WTC11 (cell line): Measurements from ENCODE around the gene MYORG. TPM values are rescaled to one million over a fixed set of nuclear protein-coding genes. Genes with fewer than 3 reads are reported as not detected.

ENCODE experiments used
- ATAC-seq: fragments of 200-7000 bp; cut with Tn5 transposase; 2 replicates; pipeline ENCODE4 v1.10.0; 2021; ENCODE audit warnings: mild to moderate bottlenecking, moderate library complexity
- CTCF ChIA-PET: fragments of 300-600 bp; sonication (Branson Sonifier 250); formaldehyde crosslinking; loops from one replicate; lab custom pipeline; 2021; ENCODE audit warnings: antibody characterized with exemption; lab: Charles Lee
- POLR2A ChIA-PET: fragments of 350-600 bp; sonication (Branson Sonifier 250); formaldehyde crosslinking; loops from one replicate; lab custom pipeline; 2021; ENCODE audit warnings: antibody characterized with exemption; lab: Charles Lee
- DNase-seq: peaks from one replicate; pipeline ENCODE4 v3.0.0; 2021; ENCODE audit warnings: low spot score
- H3K27ac Mint-ChIP-seq: 2 replicates; pipeline ENCODE4 v1.8.0; 2021; ENCODE audit warnings: mixed read lengths
- H3K27me3 Mint-ChIP-seq: 2 replicates; pipeline ENCODE4 v1.8.0; 2021; ENCODE audit warnings: low read depth, mild to moderate bottlenecking, moderate library complexity, mixed read lengths
- H3K36me3 Mint-ChIP-seq: 2 replicates; pipeline ENCODE4 v1.8.0; 2021; ENCODE audit warnings: mixed read lengths
- H3K4me1 Mint-ChIP-seq: 2 replicates; pipeline ENCODE4 v1.8.0; 2022; ENCODE audit warnings: mixed read lengths
- H3K4me3 Mint-ChIP-seq: 2 replicates; pipeline ENCODE4 v1.8.0; 2021; ENCODE audit warnings: mild to moderate bottlenecking, moderate library complexity, mixed read lengths
- H3K9me3 Mint-ChIP-seq: 2 replicates; pipeline ENCODE4 v1.8.0; 2021; ENCODE audit warnings: mixed read lengths
- AFF4 ChIP-seq: sonication (generic); formaldehyde crosslinking; IDR thresholded peaks from 2 replicates; pipeline ENCODE4 v1.8.1; 2023; ENCODE audit warnings: mild to moderate bottlenecking, missing genetic modification reagents, borderline replicate concordance
- ATF2 ChIP-seq: sonication (generic); formaldehyde crosslinking; IDR thresholded peaks from 2 replicates; pipeline ENCODE4 v1.8.1; 2022; ENCODE audit warnings: low read depth, missing genetic modification reagents, borderline replicate concordance
- CDX4 ChIP-seq: fragments of 250-450 bp; sonication (Bioruptor Pico); IDR thresholded peaks from 2 replicates; pipeline ENCODE4 v1.9.0; 2021; ENCODE audit warnings: moderate library complexity, mild to moderate bottlenecking, inconsistent platforms, borderline replicate concordance
- ERG ChIP-seq: fragments of 250-450 bp; sonication (Bioruptor Pico); IDR thresholded peaks from 2 replicates; pipeline ENCODE4 v1.8.0; 2021; ENCODE audit warnings: mild to moderate bottlenecking
- ESRRA ChIP-seq: sonication (generic); formaldehyde crosslinking; IDR thresholded peaks from 2 replicates; pipeline ENCODE4 v1.8.1; 2022; ENCODE audit warnings: mild to moderate bottlenecking, missing genetic modification reagents, borderline replicate concordance
- ETV6 ChIP-seq: sonication (generic); formaldehyde crosslinking; IDR thresholded peaks from 2 replicates; pipeline ENCODE4 v1.8.1; 2022; ENCODE audit warnings: mild to moderate bottlenecking, missing genetic modification reagents
- HMGXB4 ChIP-seq: sonication (generic); formaldehyde crosslinking; IDR thresholded peaks from 2 replicates; pipeline ENCODE4 v1.8.1; 2023; ENCODE audit warnings: mild to moderate bottlenecking, moderate library complexity, missing genetic modification reagents
- JUN ChIP-seq: sonication (generic); formaldehyde crosslinking; IDR thresholded peaks from 2 replicates; pipeline ENCODE4 v1.8.0; 2023; ENCODE audit warnings: mild to moderate bottlenecking, missing genetic modification reagents
- MLX ChIP-seq: sonication (generic); formaldehyde crosslinking; IDR thresholded peaks from 2 replicates; pipeline ENCODE4 v1.8.1; 2023; ENCODE audit warnings: mild to moderate bottlenecking, missing genetic modification reagents, moderate library complexity
- NFE2L1 ChIP-seq: sonication (generic); formaldehyde crosslinking; IDR thresholded peaks from 2 replicates; pipeline ENCODE4 v1.8.1; 2023; ENCODE audit warnings: missing genetic modification reagents
- NR2C2 ChIP-seq: sonication (generic); formaldehyde crosslinking; IDR thresholded peaks from 2 replicates; pipeline ENCODE4 v1.8.0; 2022; ENCODE audit warnings: mild to moderate bottlenecking, missing genetic modification reagents
- TEAD4 ChIP-seq: sonication (generic); formaldehyde crosslinking; IDR thresholded peaks from 2 replicates; pipeline ENCODE4 v1.8.0; 2022; ENCODE audit warnings: mild to moderate bottlenecking, missing genetic modification reagents
- ZBTB21 ChIP-seq: sonication (generic); formaldehyde crosslinking; IDR thresholded peaks from 2 replicates; pipeline ENCODE4 v1.8.1; 2023; ENCODE audit warnings: mild to moderate bottlenecking, missing genetic modification reagents, borderline replicate concordance
- ZNF532 ChIP-seq: fragments of 250-450 bp; sonication (Bioruptor Pico); IDR thresholded peaks from 2 replicates; pipeline ENCODE4 v1.9.0; 2021; ENCODE audit warnings: mild to moderate bottlenecking, borderline replicate concordance
- ZSCAN18 ChIP-seq: fragments of 250-450 bp; sonication (Bioruptor Pico); IDR thresholded peaks from 2 replicates; pipeline ENCODE4 v2.1.2; 2022; ENCODE audit warnings: mild to moderate bottlenecking, moderate library complexity
- total RNA-seq: library from RNA; stranded (reverse); gene quantifications from 3 replicates; pipeline ENCODE4 v1.2.3, GENCODE V29; 2021

The MYORG gene
- total RNA-seq, 1 experiment from 2014 or later, result 18.9 TPM

GRCh38 chr9:34371886-34372466 lies 4.7 kb downstream of the MYORG start:
- Mint-ChIP-seq H3K4me1 (peaks cover 24% of the 10 kb centered on the region), H3K9me3 (peaks cover 20% of the 10 kb centered on the region), H3K36me3 (peaks cover 38% of the 10 kb centered on the region), H3K27ac (no peak overlapping the region), H3K27me3 (no peaks in the 10 kb centered on the region; the same call in 1 of the 2 replicates), H3K4me3 (no peak overlapping the region)
- CTCF ChIA-PET, result interaction anchor here (0.5 to 1.7 kb wide), 5 partner anchors 8 to 558 kb away, joined by 3 to 6 read pairs (median 3); no protein-coding TSS in a partner anchor
- DNase-seq (no peak), ATAC-seq (no peak)
- TF ChIP-seq ETV6 (CRISPR knock-in tag) (no peak), TEAD4 (CRISPR knock-in tag) (no peak), AFF4 (no peak), ZNF532 (CRISPR knock-in tag) (no peak), NR2C2 (CRISPR knock-in tag) (no peak), ZBTB21 (CRISPR knock-in tag) (no peak), CDX4 (CRISPR knock-in tag) (no peak), HMGXB4 (no peak), MLX (no peak), ERG (CRISPR knock-in tag) (no peak), ZSCAN18 (CRISPR knock-in tag) (no peak), NFE2L1 (CRISPR knock-in tag) (no peak), ATF2 (CRISPR knock-in tag) (no peak), ESRRA (CRISPR knock-in tag) (no peak), JUN (CRISPR knock-in tag) (no peak)
- POLR2A ChIA-PET, result no interaction called here
